Measurements from ENCODE around the gene GADL1.

DNA sequence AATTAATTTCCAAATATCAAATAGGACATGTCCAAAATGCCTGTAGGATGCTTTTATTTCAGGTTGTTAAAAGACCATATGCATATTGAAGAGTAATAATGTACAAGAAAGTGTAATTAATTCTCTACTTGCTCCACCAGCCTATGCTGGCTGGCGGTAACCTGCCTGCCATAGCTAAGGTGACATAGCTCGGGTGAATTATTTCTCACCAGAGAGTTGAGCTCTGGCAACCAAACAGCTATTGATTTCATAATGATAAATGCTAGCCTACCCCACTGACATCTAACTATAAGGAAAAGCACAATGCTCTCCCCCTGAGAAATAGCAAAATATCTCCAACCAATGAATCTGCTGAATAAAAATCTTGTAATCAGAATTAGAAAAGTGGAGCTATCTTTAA, 48.9 kb downstream of the GADL1 start:
- TF ChIP-seq POLR2A (IDR thresholded peaks at IDR 0.05): no peak
- TF ChIP-seq, protein P1, sequence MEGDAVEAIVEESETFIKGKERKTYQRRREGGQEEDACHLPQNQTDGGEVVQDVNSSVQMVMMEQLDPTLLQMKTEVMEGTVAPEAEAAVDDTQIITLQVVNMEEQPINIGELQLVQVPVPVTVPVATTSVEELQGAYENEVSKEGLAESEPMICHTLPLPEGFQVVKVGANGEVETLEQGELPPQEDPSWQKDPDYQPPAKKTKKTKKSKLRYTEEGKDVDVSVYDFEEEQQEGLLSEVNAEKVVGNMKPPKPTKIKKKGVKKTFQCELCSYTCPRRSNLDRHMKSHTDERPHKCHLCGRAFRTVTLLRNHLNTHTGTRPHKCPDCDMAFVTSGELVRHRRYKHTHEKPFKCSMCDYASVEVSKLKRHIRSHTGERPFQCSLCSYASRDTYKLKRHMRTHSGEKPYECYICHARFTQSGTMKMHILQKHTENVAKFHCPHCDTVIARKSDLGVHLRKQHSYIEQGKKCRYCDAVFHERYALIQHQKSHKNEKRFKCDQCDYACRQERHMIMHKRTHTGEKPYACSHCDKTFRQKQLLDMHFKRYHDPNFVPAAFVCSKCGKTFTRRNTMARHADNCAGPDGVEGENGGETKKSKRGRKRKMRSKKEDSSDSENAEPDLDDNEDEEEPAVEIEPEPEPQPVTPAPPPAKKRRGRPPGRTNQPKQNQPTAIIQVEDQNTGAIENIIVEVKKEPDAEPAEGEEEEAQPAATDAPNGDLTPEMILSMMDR (IDR thresholded peaks at IDR 0.05): no peak
